Measurements from ENCODE around the gene VPS29.
"Not testable (repeated sequence)": the region's sequence is repeated elsewhere in the genome, so short reads cannot be mapped to it uniquely, and the experiment has no call there.

The VPS29 gene

DNA sequence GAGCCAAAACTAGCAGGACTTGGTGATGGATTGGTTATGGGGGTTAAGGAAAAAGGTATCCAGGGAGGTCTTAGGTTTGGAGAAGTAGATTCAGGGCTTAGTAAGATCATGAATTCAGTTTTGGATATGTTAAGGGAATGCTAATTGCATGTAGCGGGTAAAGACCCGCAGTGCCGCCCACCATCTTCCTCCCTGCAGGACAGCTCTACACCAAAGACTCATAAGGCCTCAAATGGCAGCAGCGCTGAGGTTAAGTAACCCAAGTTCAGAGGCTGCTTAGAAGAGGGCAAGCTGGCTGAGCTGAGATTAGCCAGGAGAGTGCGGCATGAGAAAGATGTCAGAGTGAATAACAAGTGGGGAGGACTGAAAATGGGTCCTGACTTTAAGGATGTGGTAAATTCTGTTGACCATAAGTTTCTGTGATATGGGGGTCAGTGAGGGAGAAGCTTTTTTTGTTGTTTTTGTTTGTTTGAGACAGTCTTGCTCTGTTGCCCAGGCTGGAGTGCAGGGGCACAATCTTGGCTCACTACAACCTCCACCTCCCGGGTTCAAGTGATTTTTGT, 26.4 kb upstream of the VPS29 start:
- no peak overlapping the region for H3K4me3 ChIP-seq (replicated peaks; ENCODE audit: low read depth, low read length)
- DNase-seq (ENCODE audit: extremely low read depth, low read depth): no peak
- TF ChIP-seq, protein P1, sequence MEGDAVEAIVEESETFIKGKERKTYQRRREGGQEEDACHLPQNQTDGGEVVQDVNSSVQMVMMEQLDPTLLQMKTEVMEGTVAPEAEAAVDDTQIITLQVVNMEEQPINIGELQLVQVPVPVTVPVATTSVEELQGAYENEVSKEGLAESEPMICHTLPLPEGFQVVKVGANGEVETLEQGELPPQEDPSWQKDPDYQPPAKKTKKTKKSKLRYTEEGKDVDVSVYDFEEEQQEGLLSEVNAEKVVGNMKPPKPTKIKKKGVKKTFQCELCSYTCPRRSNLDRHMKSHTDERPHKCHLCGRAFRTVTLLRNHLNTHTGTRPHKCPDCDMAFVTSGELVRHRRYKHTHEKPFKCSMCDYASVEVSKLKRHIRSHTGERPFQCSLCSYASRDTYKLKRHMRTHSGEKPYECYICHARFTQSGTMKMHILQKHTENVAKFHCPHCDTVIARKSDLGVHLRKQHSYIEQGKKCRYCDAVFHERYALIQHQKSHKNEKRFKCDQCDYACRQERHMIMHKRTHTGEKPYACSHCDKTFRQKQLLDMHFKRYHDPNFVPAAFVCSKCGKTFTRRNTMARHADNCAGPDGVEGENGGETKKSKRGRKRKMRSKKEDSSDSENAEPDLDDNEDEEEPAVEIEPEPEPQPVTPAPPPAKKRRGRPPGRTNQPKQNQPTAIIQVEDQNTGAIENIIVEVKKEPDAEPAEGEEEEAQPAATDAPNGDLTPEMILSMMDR (IDR thresholded peaks at IDR 0.05; ENCODE audit: low read depth, low read length, missing control alignments): no peak

DNA sequence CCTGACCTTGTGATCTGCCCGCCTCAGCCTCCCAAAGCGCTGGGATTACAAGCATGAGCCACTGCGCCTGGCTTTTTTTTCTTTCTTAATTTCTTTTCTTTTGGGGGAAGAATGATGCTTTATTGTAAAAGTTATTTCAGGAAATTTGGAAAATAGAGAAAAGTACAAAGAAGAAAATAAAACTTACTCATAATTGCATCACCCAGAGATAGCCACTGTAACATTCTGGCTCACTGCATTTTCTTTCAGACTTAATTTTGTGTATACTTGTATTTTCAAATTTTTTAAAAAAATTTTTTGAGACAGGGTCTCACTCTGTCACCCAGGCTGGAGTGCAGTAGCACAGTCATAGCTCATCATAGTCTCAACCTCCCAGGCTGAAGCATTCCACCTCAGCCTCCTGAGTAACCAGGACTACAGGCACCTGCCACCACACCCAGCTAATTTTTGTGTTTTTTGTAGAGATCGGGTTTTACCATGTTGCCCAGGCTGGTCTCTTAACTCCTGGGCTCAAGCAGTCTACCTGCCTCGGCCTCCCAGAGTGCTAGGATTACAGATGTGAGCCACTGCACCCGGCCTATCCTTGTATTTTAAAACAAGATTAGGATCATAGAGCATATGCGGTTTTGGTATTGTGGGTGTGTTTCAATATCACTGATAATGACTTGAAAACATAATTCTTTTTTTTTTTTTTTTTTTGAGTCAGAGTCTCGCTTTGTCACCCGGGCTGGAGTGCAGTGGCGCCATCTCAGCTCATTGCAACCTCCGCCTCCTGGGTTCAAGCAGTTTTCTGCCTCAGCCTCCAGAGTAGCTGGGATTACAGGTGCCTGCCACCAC, 19.2 kb upstream of the VPS29 start:
- not testable (repeated sequence) for H3K4me3 ChIP-seq (replicated peaks; ENCODE audit: low read depth, low read length); DNase-seq (ENCODE audit: extremely low read depth, low read depth)

DNA sequence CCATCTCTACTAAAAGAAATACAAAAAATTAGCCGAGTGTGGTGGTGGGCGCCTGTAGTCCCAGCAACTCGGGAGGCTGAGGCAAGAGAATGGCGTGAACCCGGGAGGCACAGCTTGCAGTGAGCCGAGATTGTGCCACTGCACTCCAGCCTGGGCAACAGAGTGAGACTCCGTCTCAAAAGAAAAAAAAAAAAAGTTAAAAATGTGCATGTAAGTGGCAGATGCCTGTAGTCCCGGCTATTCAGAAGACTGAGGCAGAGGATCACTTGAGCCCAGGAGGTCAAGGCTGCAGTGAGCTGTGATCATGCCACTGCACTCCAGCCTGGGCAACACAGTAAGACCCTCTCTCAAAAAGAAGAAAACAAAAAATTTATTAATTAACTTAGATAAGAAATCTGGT, 16.1 kb upstream of the VPS29 start:
- H3K4me3 ChIP-seq (replicated peaks; ENCODE audit: low read depth, low read length); DNase-seq (ENCODE audit: extremely low read depth, low read depth): not testable (repeated sequence)

DNA sequence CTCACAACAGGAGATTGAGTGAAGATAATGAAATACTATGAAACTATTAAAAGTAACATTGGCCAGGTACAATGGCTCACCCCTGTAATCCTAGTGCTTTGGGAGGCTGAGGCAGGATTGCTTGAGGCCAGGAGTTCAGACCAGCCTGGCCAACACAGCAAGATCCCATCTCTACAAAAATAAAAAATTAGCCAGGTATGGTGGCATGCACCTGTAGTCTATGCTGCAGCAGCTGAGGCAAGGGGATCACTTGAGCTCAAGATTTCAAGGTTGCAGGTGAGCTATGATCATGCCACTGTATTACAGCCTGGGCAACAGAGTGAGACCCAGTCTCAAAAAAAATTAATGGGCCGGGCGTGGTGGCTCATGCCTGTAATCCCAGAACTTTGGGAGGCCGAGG, 15.1 kb upstream of the VPS29 start:
- H3K4me3 ChIP-seq (replicated peaks; ENCODE audit: low read depth, low read length): no peak overlapping the region
- TF ChIP-seq, protein P1 (IDR thresholded peaks at IDR 0.05; ENCODE audit: low read depth, low read length, missing control alignments): no peak
- no peak for DNase-seq (ENCODE audit: extremely low read depth, low read depth)

DNA sequence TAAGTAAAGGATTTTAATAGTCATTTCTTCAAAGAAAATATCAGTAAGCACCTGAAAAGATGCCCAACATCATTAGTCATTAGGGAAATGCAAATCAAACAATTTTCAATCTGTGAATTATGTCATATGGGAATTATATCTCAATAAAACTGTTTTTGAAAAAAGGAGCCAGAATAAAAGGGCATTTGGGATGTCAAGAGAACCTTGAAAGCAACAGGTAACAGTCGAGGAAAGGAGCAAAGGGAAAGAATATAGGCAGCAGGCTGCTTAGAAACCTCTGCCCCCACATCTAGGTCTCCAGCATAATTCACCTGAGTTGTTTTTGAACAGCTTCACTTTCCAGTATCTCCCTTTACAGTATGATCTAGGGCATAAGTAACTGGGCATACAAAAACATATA, 12.5 kb upstream of the VPS29 start:
- no peak for DNase-seq (ENCODE audit: extremely low read depth, low read depth)
- H3K4me3 ChIP-seq (replicated peaks; ENCODE audit: low read depth, low read length): no peak overlapping the region
- TF ChIP-seq, protein P1 (IDR thresholded peaks at IDR 0.05; ENCODE audit: low read depth, low read length, missing control alignments): no peak

DNA sequence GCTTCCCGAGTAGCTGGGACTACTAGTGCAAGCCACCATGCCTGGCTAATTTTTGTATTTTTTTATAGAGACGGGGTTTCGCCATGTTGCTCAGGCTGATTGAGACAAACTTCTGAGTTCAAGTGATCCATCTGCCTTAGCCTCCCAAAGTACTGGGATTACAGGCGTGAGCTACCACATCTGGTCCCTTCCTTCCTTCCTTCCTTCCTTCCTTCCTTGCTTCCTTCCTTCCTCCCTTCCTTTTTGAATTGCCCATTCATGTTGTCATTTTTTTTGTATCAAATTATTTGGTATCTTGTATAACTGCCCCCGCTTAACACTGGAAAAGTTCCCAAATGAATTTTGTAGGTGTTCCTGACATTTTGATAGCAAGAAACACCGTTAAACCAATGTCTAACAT, 11.9 kb upstream of the VPS29 start:
- no peak for DNase-seq (ENCODE audit: extremely low read depth, low read depth)
- TF ChIP-seq, protein P1 (IDR thresholded peaks at IDR 0.05; ENCODE audit: low read depth, low read length, missing control alignments): no peak
- H3K4me3 ChIP-seq (replicated peaks; ENCODE audit: low read depth, low read length): no peak overlapping the region

DNA sequence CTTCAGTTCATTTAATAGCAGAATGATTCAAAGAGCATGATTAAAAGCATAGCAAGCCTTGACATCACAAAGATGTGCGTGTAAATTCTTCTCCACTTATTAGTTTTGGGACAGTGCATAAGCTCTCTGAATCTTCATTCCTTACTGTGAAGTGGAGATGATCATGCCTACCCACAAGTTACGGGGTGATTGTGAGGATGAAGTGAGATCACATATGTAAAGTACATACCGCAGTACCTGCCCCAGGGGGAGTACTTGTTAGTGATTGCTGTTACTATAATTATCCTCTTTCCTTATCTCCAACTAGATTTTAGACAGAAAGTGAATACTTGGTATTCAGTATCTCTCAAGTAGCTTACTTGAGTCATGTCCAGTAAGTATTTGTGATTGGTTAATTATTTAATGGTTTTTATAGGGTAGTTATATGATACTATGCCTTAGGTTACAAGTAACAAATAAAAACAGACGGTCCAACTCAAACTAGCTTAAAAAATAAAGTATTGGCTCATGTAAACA, 6.2 kb upstream of the VPS29 start:
- H3K4me3 ChIP-seq (replicated peaks; ENCODE audit: low read depth, low read length): no peak overlapping the region
- no peak for DNase-seq (ENCODE audit: extremely low read depth, low read depth)
- TF ChIP-seq, protein P1 (IDR thresholded peaks at IDR 0.05; ENCODE audit: low read depth, low read length, missing control alignments): no peak
